Limb (tissue), 2 donors: ENCODE data around the gene DYSF.
"Not testable (repeated sequence)": the region's sequence is repeated elsewhere in the genome, so short reads cannot be mapped to it uniquely, and the experiment has no call there.

Source experiments
- DNase-seq, 2 donors: peaks; one replicate each; pipeline ENCODE4 v3.0.0-alpha.2; 2016; ENCODE audit errors: extremely low spot score in 2 of 2

Gene DYSF

DNA sequence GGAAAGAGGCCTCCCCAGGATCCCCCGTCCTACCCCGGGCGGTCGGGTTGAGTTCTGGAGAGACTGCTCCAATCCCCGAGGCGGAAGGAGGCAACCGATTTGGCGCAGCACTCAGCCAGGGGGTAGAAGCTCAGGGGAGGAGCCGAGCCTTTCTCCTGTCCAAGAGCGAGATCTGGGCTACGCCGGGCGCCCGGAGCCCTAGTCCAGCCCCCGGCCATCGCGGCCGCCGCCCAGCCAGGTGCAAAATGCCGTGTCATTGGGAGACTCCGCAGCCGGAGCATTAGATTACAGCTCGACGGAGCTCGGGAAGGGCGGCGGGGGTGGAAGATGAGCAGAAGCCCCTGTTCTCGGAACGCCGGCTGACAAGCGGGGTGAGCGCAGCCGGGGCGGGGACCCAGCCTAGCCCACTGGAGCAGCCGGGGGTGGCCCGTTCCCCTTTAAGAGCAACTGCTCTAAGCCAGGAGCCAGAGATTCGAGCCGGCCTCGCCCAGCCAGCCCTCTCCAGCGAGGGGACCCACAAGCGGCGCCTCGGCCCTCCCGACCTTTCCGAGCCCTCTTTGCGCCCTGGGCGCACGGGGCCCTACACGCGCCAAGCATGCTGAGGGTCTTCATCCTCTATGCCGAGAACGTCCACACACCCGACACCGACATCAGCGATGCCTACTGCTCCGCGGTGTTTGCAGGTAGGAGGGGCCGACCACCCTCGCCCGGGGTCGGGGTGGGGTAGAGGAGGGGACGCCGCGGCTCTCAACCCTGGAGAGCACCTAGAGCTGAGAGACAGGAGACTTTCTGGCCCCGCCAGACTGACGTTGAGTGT is at the start of gene DYSF:
TSS of gene DYSF (plus strand) at position 158 of the 817 bp plus-strand sequence.
- peak in 1 of 2 donors; percentile 72 for DNase-seq

DNA sequence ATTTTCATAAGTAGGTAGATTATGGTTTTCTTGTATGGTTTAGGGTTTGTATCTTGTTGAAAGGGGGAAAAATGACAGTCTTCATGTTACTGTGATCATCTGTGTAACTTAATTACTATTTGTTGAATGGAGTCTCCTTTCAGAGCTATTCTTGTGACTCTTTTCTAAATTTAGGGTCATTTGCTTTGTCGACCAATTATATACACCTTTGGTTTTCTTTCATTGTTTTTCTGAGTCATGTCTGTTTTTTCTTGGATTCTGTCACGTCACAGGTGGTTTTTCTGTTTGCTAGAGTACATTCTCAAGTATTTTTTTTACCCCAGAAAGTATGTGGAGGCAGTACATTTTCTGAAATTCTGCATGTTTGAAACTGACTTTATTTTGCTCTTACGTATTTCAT is 43.8 kb upstream of the DYSF start:
- DNase-seq, result no peak

DNA sequence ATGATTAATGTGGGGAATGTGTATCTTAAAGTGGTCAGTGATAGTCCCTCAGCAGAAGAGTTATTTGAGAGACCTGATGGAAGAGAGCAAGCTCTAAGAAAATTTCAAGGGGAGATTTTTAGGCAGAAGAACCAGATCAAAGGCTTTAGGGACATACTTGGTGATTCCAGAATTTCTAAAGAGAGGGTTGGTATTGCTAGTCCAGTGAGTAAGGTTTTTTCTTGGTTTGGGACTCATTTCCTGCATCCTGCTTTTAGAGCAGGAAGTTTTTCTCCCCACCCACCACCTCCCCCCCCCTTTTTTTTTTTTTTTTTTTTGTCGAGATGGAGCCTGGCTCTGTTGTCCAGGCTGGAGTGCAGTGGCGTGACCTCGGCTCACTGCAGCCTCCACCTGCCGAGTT is 42.7 kb upstream of the DYSF start:
- no peak for DNase-seq

DNA sequence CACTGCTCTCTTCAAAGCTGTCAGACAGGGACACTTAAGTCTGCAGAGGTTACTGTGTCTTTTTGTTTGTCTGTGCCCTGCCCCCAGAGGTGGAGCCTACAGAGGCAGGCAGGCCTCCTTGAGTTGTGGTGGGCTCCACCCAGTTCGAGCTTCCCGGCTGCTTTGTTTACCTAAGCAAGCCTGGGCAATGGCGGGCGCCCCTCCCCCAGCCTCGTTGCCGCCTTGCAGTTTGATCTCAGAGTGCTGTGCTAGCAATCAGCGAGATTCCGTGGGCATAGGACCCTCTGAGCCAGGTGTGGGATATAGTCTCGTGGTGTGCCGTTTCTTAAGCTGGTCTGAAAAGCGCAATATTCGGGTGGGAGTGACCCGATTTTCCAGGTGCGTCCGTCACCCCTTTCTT is 36.5 kb upstream of the DYSF start:
- DNase-seq, result not testable (repeated sequence)

DNA sequence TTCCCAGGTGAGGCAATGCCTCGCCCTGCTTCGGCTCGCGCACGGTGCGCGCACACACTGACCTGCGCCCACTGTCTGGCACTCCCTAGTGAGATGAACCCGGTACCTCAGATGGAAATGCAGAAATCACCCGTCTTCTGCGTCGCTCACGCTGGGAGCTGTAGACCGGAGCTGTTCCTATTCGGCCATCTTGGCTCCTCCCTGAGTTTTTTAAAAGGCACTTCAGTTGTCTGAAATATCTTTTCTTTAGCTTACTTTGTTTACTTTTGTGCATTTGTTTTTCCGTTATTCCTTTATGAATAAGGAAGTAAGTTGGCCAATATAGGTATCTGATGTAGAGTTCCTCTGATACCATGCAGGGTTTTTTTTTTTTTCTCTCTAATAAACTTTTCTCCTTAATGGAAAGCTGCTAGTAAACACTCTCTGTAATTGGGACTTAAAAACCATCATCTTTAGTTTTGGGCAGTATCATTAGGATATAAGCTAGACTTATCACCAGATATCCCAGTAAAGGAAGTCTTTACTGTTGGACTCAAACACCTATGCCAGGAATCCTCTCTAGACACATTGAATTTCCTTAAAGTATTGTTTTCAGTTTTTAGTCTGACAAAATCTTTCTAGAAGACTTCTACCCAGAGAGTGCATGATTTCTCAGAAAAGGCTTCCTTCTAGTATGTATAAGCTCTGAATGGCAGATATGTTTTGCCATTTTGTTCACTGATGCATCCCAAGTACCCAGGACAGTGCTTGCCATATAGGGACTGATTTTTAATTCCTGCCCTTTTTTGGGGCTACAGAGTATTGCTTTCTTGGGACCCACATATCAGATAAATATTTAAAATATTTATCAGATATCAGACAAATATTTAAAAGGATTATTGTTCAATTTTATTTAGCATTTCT is 35.8 kb upstream of the DYSF start:
- DNase-seq, result no peak

DNA sequence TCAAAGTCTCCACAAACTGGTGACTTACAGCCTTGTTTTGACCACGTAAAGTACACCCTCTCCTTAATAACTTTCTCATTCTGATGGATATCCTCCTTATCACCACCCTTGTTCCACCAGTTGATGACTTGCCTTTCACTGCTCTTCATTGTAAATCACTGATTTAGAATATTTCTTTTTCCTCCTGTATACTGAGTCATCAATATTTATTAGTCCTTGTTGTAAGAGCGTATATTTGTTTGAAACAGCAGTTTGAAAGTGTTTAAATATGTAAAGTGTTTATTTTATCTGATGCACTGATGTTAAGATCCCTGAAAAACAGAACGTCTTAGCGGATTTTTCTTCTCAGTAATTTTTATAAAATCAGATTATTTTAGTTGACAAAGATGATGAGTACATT is 34.2 kb upstream of the DYSF start:
- no peak for DNase-seq

DNA sequence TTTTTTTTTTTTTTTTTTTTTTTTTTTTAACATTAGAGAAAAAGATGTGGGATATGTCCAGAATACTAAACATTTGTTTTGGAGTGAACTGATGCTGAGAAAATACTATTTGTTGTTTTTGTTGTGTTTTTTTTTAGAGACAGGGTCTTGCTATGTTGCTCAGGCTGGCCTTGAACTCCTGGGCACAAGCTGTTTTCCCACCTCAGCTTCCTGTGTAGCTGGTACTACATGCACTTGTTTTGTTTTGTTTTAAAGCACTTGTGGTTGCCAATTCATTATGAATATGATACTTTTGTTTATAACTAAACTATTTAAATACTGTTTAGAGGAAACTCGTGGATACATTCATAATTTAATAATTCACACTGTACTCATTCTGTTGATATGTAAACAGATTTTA is 33.4 kb upstream of the DYSF start:
- DNase-seq, result no peak

DNA sequence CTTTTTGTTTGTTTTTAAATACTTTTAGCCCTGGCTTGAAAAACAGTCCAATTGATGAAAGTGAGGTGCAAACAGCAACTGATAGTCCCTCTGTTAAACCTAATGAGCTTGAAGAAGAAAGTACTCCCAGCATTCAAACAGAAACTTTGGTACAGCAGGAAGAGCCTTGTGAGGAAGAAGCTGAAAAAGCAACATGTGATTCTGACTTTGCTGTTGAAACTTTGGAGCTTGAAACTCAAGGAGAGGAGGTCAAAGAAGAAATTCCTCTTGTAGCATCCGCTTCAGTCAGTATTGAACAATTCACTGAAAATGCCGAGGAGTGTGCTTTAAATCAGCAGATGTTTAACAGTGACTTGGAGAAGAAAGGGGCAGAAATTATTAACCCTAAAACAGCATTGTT is 30.6 kb upstream of the DYSF start:
- no peak for DNase-seq

DNA sequence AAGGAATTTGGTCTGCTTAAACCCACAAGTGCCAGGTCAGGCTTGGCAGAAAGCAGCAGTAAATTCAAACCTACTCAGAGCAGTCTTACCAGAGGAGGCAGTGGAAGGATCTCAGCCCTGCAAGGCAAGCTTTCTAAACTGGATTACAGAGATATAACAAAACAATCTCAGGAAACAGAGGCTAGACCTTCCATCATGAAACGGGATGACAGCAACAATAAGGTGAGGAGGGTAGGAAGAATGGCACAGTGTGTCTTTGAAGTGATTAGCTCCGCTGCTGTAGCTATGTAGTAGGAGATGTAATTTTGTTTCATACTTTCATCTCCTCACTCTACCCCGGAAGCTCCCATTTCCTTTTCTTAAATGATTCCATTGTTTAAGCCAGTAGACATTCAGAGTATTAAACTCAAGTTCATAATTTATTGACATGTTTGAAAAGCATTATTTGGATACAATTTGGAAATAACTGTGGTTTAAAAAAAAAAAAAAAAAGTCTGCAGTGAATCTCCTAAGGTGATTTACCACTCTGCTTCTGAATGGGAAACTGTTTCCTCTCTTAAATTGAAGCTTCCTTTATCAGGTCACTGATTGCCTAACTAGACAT is 29.4 kb upstream of the DYSF start:
- DNase-seq, result no peak

DNA sequence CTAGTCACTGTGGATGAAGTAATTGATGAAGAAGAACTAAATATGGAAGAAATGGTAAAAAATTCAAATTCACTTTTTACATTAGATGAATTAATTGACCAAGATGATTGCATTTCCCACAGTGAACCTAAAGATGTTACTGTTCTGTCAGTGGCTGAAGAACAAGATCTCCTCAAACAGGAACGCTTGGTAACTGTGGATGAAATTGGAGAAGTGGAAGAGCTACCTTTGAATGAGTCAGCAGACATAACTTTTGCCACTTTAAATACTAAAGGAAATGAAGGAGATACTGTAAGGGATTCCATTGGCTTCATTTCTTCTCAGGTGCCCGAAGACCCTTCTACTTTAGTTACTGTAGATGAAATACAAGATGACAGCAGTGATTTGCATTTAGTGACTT is 26.6 kb upstream of the DYSF start:
- no peak for DNase-seq

DNA sequence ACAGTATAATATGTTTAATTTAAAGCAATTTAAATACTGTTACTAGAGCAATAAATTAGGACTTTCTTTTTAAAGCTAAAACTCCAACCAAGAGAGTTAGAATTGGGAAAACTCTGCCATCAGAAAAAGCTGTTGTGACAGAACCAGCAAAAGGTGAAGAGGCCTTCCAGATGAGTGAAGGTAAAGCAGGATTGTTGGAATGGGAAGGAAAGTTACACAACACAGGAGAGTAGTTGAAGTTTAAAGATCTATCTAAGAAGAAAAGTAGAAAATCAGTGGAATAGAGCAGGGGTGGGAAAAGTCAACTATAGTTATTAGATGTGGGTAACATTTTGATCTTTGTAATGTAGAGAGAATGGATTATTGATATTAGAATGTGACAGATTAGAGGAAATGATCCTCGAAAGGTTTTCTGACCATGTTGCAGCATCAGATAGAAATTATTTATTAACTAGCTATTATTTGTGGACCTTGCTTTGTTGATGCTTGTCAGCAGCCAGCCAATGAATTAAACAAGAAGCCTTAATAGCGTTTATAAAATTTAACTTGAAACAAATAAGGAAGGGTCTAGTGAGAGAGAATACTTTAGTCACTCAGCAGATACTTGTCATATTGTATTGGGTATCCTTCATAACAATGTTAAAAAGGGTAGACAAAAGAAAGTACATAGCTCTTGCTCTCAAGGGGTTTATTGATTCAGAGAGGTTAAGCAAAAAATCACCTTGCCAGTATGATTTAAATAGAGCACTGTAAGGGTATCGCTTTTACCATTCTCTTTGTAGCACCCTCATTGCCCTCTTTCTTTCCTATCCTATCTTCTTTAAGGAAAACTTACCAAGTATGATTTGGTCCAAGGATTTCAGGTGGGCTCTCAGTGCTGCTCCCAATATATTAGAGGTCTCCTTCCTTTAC is 24.6 kb upstream of the DYSF start:
- no peak for DNase-seq

DNA sequence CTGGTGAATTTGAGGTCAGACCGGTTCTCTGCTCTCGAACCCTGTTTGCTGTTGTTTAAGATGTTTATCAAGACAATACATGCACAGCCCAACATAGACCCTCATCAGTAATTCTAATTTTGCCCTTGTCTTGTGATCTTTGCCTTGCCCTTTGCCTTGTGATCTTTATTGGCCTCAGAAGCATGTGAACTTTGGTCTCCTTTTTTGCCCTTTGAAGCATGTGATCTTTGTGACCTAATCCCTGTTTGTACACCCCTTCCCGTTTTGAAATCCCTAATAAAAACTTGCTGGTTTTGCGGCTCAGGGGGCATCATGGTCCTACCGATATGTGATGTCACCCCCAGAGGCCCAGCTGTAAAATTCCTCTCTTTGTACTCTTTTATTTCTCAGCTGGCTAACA is 8.2 kb upstream of the DYSF start:
- not testable (repeated sequence) for DNase-seq

DNA sequence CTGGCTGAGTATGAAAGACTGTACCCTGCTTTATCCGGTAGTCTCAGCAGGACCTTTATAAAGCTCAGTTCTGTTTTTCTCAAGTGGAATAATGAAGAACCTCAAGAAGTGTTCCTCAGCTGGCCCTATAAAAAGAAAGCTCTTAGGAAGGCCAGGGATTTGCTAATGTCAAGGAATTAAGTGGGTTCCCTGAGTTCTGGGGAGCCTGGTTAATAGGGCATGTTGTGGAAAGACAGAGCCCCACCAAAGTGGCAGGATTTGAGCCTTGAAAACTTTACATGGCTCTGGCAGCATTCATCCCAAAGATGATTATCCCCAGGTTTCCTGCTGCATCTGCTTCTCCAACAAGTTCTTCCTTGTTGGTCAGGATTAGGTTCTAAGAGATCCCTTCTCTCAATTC is 6.9 kb upstream of the DYSF start:
- DNase-seq, result no peak

DNA sequence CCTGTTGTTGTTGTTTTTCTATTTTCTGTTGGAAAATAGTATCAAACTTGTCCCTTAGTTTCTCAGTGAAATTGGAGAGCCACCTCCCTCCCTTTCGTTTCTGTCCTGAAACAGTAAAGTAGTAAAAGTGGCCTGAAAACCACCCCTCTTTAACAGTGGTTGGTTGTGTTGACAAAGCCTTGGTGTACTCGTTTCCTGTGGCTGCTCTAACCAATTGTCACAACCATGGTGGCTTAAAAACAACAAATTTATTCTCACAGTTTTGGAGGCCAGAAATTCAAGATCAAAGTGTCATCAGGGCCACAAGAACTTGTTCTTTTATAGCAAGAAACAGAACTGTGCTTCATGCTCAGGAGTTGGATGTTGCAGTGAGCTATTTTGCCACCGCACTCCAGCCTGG is 4.0 kb upstream of the DYSF start:
- no peak for DNase-seq

DNA sequence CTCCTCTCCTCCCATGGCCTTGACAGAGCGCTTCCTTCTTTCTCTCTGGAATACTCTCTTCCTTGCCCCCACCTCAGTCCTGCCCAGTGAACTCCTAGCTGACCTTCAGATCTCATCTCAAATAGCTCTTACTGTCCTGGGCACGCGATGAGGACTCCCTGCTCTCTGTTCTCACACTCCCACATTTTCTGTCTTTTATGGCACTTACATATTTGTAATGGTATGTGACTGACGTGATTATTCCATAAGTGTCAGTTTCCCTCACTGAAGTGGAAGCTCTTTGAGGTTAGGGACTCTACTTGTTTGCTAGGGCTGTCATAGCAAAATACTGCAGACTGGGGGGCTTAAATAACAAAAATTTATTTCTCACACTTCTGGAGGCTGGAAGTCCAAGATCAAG is 1.7 kb upstream of the DYSF start:
- DNase-seq, result no peak

DNA sequence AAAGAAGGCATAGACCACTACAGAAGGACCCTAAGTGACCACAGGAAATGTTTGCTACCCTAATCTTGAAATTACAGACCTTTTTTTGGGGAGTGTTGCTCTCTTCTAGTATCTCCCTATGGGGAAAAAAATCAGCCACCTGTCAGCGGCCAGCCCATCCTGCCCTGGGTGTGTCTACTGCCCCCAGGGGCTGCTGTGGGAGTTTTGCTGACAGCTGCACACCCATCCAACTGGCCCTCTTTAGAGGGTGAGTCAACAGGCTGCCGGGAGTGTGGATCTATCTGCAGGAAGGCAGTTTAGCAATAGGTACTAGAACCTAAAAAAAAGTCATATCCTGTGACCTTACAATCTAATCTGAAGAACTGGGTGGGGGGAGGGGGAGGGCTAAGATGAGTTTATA is 796 bp upstream of the DYSF start:
- DNase-seq, result no peak

DNA sequence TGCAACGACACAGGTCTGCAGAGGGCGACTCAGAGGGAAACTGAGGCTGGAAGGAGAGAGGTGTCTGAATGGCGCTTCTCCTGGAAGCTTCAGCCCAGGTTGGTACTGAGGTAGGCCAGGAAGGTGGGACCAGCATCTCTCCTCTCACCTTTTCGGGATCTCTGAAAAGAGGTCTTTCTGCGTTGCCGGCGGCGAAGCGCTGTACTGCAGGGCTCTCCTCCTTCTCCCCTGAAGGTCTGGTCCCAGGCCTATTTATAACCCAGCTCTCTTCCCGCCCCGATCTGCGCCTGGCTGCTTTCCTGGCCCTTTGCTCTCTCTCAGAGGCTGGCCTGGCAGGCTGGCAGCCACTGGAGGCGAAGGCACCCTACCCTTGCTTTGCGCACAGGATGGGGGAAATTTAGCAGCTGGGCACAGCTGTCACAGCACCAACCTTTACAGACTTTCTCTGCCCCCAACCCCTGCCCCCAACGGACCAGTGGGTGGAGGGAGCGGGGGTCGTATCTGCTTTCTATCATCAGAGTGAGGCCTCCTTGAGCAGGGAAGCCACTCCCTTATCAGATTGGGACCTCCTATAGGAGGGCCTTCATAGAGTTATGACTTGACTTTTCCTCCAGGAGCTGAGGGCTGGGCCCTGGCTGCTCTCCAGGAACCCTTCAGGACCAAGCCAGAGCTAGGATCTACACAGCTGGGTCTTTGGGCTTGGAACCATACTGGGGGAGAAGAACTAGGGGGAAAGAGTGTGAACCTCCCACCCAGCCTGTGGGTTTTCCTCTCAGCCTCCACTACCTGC is 1.1 kb downstream of the DYSF start:
- no peak for DNase-seq

DNA sequence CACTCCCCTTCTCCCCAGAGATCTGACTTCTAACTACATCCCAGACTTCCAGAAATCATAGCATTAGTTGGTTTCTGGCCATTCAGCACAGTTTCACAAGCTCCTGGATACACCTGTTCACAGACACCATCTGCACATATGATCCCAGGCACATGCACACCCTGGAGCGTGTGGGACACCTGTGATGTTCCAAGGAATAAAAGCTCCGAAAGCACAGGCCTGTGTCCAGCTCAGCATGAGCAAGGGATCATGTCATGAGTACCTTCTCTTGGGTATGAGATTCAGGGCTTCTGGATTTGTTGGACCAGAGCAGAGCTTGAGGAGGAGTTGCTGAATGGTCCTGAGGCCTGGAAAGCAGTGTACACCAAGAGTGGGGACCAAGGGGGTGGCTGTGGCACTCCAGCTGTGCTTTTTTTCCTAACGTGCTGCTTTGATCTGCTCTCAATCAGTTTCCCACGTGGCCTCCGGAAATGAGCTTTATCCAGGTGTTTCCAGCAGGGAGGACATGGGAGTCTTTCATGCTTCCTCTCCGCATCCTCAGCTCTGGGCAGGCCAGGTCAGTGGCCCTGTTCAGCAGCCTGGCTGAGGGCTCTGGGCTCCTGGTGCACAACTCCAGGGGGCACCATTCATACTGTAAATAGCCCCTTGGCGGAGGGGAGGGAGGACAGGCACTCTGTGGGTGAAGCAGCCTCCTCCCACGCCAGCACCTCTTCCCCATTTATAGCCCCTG is 1.8 kb downstream of the DYSF start:
- no peak for DNase-seq

DNA sequence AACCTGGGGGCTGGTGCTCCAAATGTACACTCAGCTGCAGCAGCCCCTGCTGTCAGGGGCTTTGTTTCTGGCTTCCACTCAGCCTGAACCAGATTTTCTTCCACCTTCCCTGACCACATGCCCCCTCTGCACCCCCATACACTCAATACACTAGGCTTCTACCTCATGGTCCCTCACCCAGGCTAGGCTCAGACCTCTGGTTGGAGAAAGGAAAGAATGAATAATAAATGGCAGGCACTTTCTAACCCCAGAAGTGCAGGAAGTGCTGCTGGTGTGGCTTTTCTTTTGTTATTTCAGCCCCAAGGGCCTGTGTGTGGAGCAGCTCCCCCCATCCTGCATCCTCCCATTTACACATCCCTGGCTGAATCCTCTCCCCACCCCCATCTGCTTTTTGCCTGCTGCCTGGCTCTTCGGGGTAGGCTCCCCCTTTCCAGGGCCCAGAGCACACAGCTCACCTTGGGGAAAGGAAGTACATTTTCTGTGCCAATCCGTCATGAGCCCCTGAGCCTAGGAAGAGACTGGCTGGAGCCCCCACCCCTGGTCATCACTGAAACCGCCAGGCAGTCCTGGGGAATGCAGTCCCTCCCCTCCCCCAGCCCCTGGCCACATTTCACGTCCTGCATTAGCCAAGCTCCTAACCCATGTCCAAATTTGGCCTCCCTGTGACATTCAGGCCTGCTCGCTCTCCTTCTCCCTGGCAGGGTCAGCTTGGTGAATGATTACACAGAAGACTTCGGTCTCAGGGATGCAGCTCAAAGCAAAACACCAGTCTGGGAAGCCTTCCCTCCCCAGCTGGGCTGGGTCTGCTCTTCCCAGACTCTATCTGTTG is 2.6 kb downstream of the DYSF start:
- DNase-seq, result no peak
